Measurements from ENCODE around the gene TNRC6C. TPM values are rescaled to one million over a fixed set of nuclear protein-coding genes. Genes with fewer than 3 reads are reported as not detected.

TNRC6C gene
- total and polyA plus RNA-seq, 9 of the 15 experiments (the other 6 are each of a cell fraction or from before 2014, with no cell fraction given) = 0.20 to 4.9 (median 2.3) TPM

GRCh38 chr17:78140169-78141051, 181.9 kb downstream of the TNRC6C start (continued):
- TF ChIP-seq PRDM10 (IDR thresholded peaks at IDR 0.05; ENCODE audit: partially characterized antibody) = peak; percentile 31
- TF ChIP-seq KLF13 (tag; IDR thresholded peaks at IDR 0.05; ENCODE audit: borderline replicate concordance, low read depth) = 0 out of 2 replicates have a peak, but pooled peaks have one; percentile 28
- TF ChIP-seq MBD2 (IDR thresholded peaks at IDR 0.05; ENCODE audit: borderline replicate concordance, low read depth) = peak; percentile 52; the same call in 1 of the 2 replicates
- no peak for TF ChIP-seq ZNF184 (CRISPR knock-in tag; IDR thresholded peaks at IDR 0.05)
- TF ChIP-seq POLR2A (conservative IDR thresholded peaks at IDR 0.05) = peak; percentile 80
- peak; percentile 45; the same call in 1 of the 2 replicates for TF ChIP-seq ZNF263 (CRISPR knock-in tag; IDR thresholded peaks at IDR 0.05; ENCODE audit: borderline replicate concordance)
- peak in 1 of 2 experiments; percentile 63; a peak in 1 of 4 replicates for TF ChIP-seq TEAD1 (CRISPR knock-in tag; IDR thresholded peaks at IDR 0.05)
- no peak for TF ChIP-seq HMGXB4 (CRISPR knock-in tag; IDR thresholded peaks at IDR 0.05)
- no peak for TF ChIP-seq THAP7 (CRISPR knock-in tag; IDR thresholded peaks at IDR 0.05)
- TF ChIP-seq ARID4B (CRISPR knock-in tag; IDR thresholded peaks at IDR 0.05) = peak; percentile 63; the same call in 1 of the 2 replicates
- TF ChIP-seq ZFX (CRISPR knock-in tag; IDR thresholded peaks at IDR 0.05) = peak; percentile 82
- no peak for TF ChIP-seq ADNP (tag; IDR thresholded peaks at IDR 0.05)
- no peak for TF ChIP-seq ZNF316 (IDR thresholded peaks at IDR 0.05)
- no peak for TF ChIP-seq ATF6 (CRISPR knock-in tag; IDR thresholded peaks at IDR 0.05)
